Neural crest cell (in vitro differentiated cells): ENCODE measurements around the gene PNMA1. TPM values are rescaled to one million over a fixed set of nuclear protein-coding genes. Genes with fewer than 3 reads are reported as not detected.

Experiments
- DNase-seq: peaks from one replicate; pipeline ENCODE4 v3.0.0; 2021; ENCODE audit warnings: low read depth, mixed read lengths, low spot score
- H3K27ac Mint-ChIP-seq: one replicate; pipeline ENCODE4 v1.8.0; 2021; ENCODE audit warnings: mild to moderate bottlenecking, mixed read lengths; ENCODE audit not compliant: unreplicated experiment
- H3K27me3 Mint-ChIP-seq: 2 replicates; pipeline ENCODE4 v1.8.0; 2021; ENCODE audit warnings: low read depth, mild to moderate bottlenecking, mixed read lengths
- H3K36me3 Mint-ChIP-seq: 2 replicates; pipeline ENCODE4 v1.8.0; 2021; ENCODE audit warnings: low read depth, mild to moderate bottlenecking, mixed read lengths
- H3K4me1 Mint-ChIP-seq: 2 replicates; pipeline ENCODE4 v1.8.0; 2021; ENCODE audit warnings: mixed read lengths
- H3K4me3 Mint-ChIP-seq: one replicate; pipeline ENCODE4 v1.8.0; 2021; ENCODE audit warnings: mild to moderate bottlenecking, mixed read lengths
- H3K9me3 Mint-ChIP-seq: 2 replicates; pipeline ENCODE4 v1.8.0; 2021; ENCODE audit warnings: mixed read lengths
- total RNA-seq: library from RNA; stranded (reverse); gene quantifications from 2 replicates; pipeline ENCODE4 v1.2.1, GENCODE V29; 2021
- TF ChIP-seq, protein P1 (sequence below): fragments of 200-600 bp; sonication (generic); conservative IDR thresholded peaks from 2 replicates; pipeline ENCODE4 v1.5.0; 2021; ENCODE audit warnings: antibody characterized with exemption, mild to moderate bottlenecking

Gene PNMA1
- total RNA-seq, 1 donor from 2014 or later: 97.4 TPM

DNA sequence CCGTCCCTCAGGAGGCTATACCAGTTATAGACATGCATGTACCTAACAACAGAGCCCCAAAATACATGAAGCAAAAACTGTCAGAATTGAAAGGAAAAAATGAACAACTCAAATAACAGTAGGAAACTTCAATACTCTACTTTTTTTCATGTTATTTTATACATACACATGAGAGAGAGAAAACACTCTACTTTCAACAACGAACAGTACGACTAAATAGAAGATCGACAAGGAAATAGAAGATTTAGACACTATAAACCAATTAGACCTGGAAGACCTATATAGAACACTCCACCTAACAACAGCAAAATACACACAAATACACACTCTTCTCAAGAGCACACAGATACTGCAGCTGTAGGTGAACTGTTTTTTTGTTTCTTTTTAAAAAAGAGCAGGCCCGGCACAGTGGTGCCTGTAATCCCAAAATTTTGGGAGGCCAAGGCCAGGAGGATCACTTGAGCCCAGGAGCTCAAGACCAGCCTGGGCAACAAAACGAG, 34.7 kb upstream of the PNMA1 start:
- Mint-ChIP-seq H3K4me3 (no peak overlapping the region), H3K9me3 (no peaks in the 10 kb centered on the region), H3K27me3 (no peaks in the 10 kb centered on the region), H3K27ac (no peak overlapping the region), H3K36me3 (no peaks in the 10 kb centered on the region), H3K4me1 (peaks cover 49% of the 10 kb centered on the region)
- no peak for DNase-seq
- TF ChIP-seq, protein P1, sequence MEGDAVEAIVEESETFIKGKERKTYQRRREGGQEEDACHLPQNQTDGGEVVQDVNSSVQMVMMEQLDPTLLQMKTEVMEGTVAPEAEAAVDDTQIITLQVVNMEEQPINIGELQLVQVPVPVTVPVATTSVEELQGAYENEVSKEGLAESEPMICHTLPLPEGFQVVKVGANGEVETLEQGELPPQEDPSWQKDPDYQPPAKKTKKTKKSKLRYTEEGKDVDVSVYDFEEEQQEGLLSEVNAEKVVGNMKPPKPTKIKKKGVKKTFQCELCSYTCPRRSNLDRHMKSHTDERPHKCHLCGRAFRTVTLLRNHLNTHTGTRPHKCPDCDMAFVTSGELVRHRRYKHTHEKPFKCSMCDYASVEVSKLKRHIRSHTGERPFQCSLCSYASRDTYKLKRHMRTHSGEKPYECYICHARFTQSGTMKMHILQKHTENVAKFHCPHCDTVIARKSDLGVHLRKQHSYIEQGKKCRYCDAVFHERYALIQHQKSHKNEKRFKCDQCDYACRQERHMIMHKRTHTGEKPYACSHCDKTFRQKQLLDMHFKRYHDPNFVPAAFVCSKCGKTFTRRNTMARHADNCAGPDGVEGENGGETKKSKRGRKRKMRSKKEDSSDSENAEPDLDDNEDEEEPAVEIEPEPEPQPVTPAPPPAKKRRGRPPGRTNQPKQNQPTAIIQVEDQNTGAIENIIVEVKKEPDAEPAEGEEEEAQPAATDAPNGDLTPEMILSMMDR: no peak

DNA sequence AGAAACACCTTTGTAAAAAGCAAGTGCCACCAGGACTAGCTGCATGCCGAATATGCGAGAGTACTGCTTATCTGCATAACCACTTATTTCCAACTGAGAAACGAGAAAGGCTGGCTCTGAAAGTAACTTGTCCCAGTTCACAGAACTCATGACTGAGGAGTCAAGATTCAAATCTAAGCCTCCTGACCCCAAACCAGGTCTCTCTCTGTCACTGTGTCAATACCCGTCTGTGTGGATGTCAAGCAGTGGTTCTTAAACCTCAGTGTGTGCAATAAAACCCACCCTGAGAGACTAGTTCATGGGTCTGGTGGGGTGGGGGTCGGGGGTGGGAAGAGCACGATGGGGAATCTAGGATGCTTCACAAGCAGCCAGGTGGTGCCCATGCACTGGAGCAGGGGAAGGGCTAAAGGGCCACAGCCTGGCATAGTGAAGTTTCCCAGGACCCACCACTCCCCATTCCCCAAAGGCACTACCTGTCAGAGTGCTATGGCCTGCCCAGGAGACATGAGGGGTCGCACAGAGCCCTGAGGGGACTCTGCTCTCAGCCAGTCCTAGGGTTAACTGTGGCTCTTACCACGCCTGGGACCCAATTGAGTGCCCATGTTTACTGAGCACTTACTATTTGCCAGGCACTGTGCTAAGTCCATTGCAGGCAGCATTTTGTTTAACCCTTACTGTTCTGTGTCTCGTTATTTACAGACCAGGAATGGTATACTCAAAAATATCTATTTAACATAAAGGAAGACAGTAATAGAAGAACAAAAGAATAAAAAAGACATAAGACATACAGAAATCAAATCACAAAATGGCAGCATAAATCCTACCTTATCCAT, 33.4 kb upstream of the PNMA1 start:
- Mint-ChIP-seq H3K4me1 (peaks cover 49% of the 10 kb centered on the region), H3K27me3 (no peaks in the 10 kb centered on the region), H3K27ac (no peak overlapping the region), H3K4me3 (no peak overlapping the region), H3K36me3 (no peaks in the 10 kb centered on the region), H3K9me3 (no peaks in the 10 kb centered on the region)
- DNase-seq: no peak
- TF ChIP-seq, protein P1: no peak

DNA sequence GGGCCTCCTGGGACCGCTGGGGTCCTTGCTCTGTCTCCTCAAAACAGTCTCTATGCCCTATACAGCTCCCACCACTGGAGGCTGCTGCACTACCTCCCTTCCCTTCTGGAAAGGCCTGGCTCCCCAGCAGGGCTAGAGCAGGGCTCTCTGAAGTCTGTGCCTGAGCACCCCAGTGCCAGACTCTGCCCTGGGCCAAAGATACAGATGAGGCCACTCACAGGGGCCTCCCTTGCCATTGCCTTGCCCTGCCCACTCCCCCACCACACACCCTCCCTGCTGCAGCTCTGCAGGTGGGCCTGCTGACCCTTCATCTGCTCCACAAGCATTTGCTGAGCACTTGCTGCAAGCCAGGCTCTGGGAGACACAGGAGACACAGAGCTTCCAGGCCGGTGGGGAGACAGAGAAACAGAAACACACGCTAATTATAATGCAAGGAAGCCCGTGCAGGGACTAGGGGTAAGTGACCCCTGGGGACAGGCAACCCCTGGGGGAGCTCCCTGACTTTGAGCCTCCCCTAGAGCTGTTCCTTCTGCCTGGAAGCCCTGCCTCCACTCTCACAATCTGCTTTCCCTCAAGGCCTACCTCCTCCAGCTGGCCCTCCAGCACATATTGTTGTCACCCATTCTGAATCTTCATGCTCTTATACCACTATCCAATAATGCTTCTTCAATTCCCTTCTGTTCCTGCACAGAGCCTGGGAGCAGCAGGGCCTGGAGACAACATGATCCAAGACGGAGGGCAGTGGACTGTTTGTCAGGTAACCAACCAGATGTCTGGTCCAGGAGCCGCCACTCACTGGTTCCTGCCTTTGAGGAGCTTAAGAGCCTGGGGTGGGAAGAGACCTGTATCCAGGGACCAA, 32.6 kb upstream of the PNMA1 start:
- Mint-ChIP-seq H3K4me1 (peaks cover 51% of the 10 kb centered on the region), H3K27ac (peak overlapping the region; percentile 29), H3K4me3 (no peak overlapping the region), H3K27me3 (no peaks in the 10 kb centered on the region), H3K9me3 (no peaks in the 10 kb centered on the region), H3K36me3 (no peaks in the 10 kb centered on the region)
- no peak for DNase-seq
- TF ChIP-seq, protein P1: no peak

DNA sequence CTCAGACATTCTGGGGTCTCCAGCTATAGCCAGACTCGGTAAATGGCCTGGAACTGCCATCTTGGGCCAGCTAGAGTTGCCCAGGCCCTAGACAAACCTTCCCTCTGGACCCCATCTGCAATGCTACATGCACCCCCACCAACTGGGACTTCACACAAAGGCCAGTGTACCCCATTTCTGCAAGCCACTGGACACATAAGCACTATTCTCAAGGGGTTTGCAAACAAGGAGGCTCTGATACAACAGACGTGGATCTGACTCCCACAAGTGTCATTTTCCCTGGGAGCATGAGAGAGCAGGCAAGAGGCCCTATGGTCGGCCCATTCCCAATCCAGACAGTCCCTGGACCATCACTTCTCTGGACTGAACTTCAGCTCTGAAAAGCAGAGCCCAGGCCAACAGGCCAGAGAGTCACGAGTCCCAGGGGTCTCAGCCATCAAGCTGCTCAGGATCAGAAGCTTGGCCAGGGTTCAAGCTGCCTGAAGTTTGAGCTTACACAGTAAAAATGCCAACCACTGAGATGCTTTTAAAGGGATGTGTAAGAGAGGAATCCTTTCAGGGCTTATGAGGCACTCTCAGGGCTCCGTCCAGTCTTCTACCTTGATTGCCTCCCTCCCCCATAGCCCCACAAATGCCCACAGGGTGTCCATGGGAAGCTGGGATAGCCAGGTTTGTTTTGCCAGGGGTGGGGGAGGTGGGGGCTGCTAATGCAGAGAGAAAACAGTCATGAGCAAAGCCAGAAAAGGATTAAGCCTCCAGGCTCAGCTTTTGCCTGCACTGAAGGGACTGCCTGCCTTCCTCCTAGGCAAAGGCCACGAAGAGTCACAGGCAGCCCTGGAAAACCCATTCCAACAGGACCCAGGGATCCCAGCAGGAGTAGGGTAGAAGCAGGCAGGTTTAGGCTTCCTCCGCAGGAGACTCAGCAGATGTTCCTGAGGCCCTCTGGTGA, 31.7 kb upstream of the PNMA1 start:
- Mint-ChIP-seq H3K9me3 (no peaks in the 10 kb centered on the region), H3K4me3 (peak overlapping the region; percentile 27), H3K4me1 (peaks cover 60% of the 10 kb centered on the region), H3K36me3 (no peaks in the 10 kb centered on the region), H3K27ac (no peak overlapping the region), H3K27me3 (no peaks in the 10 kb centered on the region)
- TF ChIP-seq, protein P1: no peak
- DNase-seq: no peak
